GM19240 (cell line): ENCODE results near the gene MYOD1.

Experiments
- DNase-seq: peaks from one replicate; pipeline ENCODE4 v3.0.0; 2011; ENCODE audit warnings: low spot score; ENCODE audit not compliant: insufficient read length

The MYOD1 gene

DNA sequence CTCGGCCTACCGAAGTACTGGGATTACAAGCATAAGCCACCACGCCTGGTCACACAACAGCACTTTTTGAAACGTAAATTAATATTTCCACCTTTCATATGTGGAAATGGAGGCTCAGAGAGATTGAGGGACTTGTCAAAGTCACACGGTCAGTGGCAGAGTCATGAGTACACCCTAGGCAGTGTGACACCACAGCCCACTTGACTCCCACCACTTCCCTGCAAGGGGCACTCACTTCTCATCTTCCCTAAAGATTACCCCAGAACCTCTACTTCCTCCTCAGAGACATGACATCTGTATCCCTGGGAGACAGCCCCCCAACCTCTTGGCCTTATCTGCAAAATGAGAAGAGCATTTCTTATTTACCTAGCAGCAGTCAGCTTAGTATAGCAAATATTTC is 16.5 kb upstream of the MYOD1 start:
- DNase-seq, result no peak

DNA sequence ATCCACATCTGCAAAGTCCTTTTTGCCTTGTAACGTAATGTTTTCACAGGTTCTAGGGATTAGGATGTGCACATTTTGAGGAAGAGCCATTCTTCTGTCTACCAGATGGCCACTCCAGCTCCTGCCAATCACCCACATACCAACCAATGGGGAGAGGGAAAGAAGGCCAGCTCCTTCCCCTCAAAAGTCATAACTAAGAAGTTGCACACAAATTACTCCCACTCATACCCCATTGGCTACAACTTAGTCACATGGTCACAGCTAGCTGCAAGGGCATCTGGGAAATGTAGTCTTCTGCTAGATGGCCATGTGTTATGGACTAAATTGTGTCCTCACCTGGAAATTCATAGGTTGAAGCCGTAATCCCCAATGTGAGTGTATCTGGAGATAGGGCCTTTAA is 15.4 kb upstream of the MYOD1 start:
- peak; percentile 26 for DNase-seq

DNA sequence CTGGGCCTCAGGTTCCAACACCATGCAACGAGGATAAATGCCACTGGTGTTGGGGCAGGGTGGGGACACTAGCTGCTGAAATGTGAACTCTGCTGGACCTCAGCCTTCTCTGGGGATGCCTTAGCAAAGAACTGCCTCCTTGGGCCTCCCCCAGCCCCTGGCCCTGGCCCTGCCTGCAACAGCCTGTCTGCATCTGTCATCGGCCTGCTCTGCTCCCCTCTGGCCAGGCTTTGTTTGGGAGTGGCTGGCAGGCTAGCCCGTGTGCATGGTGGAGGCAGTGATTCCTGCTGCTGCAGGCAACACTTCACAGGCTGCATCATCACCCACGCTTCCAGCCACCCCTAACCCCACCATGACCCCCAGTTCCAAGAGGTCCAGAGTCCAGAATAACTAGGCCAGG is 11.5 kb upstream of the MYOD1 start:
- no peak for DNase-seq

DNA sequence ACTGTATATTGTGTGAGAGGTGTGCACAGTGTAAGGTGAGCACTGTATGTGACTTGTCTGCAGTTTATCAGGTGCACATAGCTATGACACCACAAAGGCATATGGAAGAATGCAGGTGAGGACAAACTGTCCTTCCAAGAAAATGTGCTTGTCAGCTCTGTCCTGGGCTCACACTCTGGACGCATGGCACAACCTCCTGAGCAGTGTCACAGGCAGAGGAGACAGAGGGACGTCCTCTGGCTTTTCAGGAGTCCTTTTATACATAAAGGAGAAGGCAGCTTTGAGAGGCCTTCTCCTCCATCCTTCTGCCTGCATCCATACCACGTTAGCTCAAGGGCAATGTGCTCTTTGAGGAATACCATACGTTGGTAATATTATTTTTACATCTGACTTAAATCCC is 7.5 kb upstream of the MYOD1 start:
- DNase-seq, result no peak

DNA sequence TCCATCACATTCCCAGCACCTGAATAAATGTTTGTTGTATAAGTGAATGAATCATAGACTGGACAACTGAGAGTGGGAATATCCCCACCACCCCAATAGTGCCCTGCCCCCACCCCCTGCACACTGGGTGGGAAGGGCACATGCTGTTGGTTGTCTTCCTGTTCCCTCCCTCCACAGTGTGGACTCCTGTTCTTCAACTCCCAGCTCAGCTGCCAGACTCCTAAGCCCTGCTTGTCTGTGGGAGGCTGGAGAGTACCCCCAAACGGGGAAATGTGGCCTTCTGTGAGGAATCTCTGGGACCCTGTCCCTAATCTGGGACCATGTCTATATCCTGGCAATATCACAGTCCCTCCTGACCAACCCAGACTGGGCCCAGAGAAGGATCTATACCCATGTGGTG is 5.5 kb upstream of the MYOD1 start:
- no peak for DNase-seq

DNA sequence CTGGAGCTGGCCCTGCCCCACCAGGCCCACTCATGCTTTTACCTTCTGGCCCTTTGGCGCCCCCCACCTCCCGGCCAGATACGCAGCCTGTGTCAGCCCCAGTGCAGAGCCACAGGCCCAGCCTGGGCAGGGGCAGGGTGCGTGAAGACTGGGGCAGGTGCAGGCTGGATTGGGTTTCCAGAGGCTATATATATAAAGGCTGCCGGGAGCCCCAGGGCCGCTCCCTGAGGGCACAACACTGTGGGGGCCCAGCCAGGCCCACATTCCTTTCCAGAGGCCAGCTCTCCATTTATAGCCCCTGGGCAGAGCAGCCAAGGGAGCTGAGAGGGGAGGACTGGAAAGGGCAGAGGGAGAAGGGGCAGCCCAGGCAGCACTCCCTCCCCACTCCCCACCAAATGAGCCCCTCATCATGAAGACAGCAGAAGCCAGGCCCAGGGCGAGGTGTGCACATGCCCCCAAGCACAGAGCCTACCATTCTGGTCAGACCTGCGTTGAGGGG is 5.0 kb upstream of the MYOD1 start:
- no peak for DNase-seq

DNA sequence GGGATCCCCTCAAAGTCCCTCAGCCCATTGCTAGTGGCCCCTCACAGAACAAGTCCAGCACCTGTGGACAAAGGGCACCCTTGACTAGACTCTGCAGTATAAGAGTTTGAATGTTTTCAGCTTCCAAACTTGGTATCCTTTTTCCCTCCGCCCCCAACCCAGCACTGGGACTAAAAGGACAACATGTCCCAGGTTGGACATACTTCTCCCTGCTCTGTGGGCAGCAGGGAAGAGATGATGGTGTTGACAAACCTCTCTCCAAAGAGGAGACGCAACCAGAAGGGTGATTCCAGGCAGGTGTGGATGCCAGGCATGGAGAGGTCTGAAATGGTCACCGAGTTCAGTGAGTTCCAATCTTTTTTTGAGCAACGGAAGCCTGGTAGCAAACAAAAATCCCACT is 4.5 kb upstream of the MYOD1 start:
- no peak for DNase-seq

DNA sequence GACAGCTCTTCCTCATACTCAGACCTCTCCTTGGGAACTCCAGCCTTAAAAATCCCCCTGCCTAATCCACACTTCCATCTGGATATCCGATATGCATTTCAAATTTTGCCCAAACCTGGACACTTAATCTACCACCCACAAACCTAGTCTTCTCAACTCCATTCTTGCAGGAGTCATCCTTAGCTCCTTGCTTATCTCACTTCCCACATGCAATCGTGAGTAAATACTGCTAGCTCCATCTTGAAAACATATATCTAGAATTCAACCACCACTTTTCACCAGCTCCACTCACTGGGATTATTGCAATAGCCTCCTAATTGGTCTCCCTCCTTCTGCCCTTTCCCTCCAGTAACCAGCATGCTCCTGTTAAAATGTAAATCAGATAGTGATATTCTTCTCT is 2.6 kb upstream of the MYOD1 start:
- no peak for DNase-seq

DNA sequence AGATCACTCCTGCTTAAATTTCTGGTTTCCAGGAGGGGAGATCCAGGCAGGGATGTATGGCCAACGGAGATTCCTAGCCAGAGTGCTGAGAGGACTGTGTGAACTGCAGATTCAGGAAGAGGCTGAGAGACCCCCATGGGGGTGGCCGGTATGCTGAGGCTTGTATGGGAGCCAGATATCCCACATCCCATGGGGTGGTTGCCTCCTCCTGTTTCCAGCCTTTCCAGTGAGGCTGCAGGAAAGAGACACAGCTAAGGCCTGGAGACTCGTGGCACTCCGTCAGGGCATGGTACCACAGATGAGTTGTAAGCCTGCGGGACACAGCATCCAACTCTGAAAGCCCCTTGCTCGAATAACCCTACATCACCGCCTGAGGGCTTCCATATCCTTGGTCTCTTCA is 1.4 kb upstream of the MYOD1 start:
- no peak for DNase-seq

DNA sequence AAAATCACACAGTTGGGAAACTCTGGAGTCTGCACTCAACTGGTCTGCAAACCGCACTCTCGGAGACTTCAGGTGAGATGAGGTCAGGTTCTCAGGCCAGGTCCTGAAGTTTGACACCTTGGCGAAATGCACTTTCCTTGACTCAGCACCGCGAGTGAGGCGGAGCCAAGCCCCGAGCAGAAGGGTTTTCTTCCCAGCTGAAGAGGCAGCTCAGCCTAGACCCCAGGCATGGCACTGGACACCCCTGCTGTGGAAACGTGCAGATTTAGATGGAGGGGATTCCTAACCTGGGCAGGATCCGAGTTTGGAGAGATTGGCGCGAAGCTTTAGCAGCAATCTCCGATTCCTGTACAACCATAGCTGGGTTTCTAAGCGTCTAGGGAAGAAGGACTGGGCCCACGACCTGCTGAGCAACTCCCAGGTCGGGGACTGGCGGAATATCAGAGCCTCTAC is 835 bp upstream of the MYOD1 start:
- DNase-seq, result no peak

DNA sequence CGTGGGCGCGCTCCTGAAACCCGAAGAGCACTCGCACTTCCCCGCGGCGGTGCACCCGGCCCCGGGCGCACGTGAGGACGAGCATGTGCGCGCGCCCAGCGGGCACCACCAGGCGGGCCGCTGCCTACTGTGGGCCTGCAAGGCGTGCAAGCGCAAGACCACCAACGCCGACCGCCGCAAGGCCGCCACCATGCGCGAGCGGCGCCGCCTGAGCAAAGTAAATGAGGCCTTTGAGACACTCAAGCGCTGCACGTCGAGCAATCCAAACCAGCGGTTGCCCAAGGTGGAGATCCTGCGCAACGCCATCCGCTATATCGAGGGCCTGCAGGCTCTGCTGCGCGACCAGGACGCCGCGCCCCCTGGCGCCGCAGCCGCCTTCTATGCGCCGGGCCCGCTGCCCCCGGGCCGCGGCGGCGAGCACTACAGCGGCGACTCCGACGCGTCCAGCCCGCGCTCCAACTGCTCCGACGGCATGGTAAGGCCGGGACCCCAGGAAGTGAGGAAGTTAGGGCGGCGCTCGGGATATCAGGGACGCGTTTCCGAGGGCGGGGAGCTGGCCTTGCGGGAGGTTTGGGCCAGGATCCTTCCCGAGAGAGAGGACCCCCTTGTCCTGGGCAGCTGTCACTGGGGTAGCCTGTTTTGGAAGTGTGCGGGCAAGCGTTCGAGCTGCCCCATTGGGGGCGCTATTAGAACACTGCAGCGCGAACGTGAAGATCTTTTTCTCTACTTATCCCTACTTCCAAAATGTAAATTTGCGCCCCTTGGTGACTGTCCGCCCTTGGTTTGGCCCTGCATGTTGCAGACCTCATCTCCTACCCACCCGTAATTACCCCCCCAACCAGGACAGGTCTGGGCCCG is 796 bp downstream of the MYOD1 start:
- no peak for DNase-seq

DNA sequence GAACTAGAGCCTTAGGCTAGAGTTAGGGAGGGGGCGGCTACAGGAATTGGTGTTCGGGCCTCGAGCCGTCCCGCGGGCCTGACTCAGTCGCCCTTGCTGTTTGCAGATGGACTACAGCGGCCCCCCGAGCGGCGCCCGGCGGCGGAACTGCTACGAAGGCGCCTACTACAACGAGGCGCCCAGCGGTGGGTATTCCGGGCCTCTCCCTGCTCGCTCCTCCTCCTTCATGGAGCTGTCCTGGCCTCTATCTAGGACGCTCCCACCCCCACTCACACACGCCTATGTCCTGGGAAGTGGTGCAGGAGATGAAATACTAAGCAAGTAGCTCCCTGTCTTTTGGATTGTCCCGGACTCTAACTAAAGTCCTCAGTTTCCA is 1.4 kb downstream of the MYOD1 start:
- no peak for DNase-seq

DNA sequence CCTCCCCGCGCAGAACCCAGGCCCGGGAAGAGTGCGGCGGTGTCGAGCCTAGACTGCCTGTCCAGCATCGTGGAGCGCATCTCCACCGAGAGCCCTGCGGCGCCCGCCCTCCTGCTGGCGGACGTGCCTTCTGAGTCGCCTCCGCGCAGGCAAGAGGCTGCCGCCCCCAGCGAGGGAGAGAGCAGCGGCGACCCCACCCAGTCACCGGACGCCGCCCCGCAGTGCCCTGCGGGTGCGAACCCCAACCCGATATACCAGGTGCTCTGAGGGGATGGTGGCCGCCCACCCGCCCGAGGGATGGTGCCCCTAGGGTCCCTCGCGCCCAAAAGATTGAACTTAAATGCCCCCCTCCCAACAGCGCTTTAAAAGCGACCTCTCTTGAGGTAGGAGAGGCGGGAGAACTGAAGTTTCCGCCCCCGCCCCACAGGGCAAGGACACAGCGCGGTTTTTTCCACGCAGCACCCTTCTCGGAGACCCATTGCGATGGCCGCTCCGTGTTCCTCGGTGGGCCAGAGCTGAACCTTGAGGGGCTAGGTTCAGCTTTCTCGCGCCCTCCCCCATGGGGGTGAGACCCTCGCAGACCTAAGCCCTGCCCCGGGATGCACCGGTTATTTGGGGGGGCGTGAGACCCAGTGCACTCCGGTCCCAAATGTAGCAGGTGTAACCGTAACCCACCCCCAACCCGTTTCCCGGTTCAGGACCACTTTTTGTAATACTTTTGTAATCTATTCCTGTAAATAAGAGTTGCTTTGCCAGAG is 2.0 kb downstream of the MYOD1 start:
- no peak for DNase-seq

DNA sequence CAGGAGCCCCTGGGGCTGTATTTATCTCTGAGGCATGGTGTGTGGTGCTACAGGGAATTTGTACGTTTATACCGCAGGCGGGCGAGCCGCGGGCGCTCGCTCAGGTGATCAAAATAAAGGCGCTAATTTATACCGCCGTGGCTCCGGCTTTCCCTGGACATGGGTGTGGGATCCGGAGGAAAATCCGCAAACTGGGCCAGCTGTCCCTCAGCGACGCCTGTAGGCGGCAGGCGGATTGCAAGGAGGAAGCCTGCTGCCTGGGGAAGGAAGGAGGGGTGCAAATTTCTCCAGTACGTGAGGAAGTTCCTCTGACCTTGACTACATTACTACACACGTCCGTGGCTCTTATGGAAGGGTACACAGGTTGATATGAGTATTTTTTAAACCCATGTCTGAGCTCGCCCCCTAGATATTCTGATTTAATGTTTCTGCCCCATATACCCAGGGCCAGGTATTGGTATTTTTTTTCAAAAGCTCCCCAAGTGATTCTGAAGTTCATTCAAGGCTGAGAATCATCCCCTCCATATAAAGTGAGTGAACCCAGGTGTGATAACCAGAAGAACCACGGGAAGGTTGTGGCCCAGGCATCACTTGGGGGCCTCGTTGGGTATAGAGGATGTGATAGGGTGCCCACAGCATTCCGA is 2.8 kb downstream of the MYOD1 start:
- no peak for DNase-seq

DNA sequence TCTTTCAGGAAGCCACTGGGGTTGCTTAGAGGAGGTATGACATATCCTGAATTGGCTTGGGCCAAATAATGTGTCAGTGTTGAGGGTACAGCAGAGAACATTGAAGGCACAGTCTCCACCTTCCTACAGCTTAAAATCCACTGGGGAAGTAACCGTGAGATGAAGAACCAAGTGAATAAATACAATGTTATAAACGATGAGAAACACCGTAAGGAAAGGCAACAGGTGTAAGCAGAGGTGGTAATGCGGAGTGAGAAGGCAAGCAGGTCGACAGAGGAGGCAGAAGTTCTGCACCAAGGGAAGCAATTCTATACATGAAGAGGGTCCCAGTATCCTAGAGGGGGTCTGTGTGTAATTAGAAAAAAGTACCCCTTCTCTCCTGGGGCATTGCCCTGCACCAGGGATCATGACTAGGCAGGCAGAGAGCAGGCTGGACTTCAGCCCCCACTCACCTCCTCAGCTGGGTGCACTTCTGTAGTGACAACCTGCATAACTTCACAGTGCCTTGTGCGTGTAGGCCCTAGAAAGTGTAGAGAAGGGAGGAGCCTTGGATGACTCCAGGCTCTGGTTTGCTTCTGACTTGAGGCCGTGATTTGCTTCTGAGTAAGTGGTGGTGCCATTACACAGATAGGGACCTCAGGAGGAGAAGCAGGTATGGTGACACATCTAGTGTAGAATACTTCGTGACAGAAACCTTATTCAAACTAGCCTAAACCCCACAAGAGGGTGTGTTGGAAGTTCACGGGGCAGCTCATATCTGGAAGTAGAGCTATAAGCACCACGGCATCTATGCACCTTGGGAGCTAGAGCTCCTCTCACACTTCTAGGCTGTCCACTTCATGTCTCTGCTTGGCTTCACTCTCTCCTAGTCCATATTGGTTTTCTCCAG is 4.9 kb downstream of the MYOD1 start:
- no peak for DNase-seq

DNA sequence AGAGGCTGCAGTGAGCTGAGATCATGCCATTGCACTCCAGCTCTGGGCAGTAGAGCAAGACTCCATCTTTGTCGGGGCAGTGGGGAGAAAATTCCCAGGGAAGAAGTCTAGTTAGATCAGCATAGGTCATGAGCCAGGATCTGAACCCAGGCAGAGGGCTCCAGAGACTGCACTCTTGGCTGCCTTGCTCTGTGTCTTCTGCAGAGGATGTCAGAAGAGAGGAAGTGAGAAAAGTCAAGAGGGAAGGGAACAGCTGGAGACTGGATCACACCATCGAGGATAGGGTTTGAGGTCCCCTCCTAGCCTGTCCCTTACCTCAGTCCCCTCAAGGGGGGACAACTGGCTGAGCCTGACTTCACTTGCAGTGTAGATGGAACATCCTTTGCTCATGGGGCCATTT is 5.8 kb downstream of the MYOD1 start:
- DNase-seq, result no peak

DNA sequence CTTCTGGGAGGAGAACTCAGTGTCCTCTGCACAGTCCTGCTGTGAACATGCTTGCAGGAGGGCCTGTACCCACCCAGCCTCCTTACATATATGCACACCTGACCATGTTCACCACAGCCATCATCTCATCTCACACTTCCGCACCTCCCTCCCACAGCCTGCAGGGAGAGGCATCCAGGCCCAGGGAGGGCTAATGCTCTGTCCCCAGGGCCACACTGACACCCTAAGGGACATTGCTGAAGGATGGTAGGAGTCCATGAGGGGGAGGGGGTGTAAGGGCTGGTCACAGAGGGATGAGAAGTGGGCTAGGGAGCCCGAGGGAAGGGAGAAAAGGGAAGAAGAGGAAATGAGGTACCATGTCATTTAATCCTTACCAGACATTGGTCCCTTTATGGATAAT is 10.8 kb downstream of the MYOD1 start:
- DNase-seq, result no peak

DNA sequence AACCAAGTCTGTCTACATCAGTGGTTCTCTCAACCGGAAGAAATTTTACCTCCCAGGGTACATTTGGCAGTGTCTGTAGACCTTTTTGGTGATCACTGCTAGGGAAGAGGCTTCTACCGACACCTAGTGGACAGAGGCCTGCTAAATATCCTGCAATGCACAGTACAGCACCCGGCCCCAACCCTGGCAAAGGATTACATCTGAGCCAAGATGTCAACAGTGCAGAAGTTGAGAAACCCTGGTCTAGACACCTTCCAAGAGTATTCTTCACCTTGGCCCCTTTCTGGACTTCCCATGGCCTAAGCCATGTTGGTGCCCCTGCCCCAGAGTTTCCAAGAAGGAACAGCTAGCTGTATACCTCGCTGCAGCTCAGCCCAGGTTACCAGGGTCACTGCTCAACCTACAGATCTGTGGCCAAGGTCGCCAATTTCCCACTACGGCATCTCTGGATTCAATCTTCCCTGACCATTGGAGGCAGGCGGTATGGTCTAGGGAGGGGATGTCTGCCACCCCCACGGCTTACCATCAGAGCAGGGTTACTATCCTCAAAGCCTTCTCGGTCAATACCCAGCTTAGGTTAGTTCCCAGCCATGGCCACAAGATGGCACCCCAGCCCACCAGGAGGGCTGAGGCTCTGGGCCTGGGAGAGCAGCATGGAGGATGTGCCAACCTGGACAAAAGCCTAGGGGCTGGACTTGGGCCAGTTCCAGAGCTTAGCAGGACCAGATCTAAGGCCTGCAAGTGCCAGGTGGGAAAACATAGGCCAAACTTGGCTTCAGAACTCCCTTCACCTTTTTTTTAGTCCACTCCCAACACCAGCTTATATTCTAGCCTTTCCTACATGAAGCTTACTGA is 11.5 kb downstream of the MYOD1 start:
- DNase-seq, result peak; percentile 96

DNA sequence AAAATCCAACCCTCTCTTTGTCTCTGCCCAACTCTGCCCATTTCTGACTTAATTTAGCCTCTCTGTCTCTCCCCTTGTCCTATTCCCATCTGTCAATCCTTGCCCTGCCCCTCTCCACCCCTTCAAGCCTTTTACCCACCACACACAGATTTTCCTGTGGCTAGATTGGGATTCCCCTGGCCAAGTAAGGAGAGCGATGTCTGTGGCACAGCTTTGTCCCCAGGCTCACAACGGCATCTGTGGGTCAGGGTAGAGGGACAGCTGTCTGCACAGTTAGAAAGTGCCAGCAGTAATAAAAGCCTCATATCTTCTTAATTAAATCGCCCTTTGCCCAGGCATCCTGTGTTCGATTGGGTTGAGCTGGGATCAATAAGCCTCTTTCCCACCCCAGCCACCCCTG is 13.9 kb downstream of the MYOD1 start:
- no peak for DNase-seq

DNA sequence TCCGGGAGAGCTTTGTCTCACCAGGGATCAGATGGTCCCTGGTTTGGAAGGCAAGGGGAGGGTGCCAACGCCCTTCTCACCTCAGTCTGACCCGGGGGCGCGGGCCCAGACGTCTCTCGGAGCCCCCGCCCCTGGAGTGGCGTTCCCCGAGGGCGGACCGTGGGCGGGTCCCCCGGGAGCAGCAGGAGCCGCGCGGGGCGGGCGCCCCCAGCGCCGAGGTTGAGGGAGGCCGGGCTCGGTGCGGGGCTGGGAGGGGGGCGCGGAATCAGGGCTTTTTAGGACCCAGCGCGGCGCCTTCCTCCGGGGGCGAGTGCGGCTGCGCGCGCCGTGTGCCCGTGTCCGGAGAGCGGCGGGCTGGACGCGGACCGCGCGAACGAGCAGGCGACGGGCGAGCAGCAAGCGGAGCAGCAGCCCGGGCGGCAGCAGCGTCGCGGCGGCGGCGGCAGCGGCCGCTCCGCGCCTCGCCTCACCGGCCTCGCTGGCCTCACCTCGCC is 15.1 kb downstream of the MYOD1 start, which contains the start of gene KCNC1:
Gene KCNC1 (plus strand): TSS at position 364 of the 494 bp plus-strand sequence. CDS start 1,222 bp downstream, outside the sequence.
- DNase-seq, result no peak
